ENCODE results near the gene FOXJ3.

DNA sequence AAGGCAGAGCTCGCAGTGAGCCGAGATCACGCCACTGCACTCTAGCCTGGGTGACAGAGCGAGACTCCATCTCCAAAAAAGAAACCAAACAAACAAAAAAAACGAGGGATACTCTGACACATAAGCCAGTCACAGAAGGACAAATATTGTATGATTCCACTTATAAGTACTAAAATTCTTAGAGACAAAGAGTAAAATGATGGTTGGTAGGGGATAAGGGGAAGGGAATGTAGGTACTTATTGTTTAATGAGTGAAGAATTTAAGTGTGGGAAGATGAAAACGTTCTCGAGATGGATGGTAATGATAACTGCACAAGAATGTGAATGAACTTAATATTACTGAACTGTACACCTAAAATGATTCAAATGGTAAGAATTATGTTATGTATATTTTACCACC, 103.8 kb downstream of the FOXJ3 start:
- TF ChIP-seq ELF1 (IDR thresholded peaks at IDR 0.05; ENCODE audit: borderline replicate concordance, low read depth) (no peak), CBX3 (IDR thresholded peaks at IDR 0.05; ENCODE audit: low read depth) (no peak), POLR2A (IDR thresholded peaks at IDR 0.05; ENCODE audit: borderline replicate concordance, extremely low read depth, insufficient read depth, insufficient read length) (no peak), EZH2 (IDR thresholded peaks at IDR 0.05) (no peak), EGR1 (IDR thresholded peaks at IDR 0.05; ENCODE audit: low read depth) (no peak), CEBPB (IDR thresholded peaks at IDR 0.05; ENCODE audit: low read depth) (no peak), POLR2AphosphoS5 (IDR thresholded peaks at IDR 0.05; ENCODE audit: low read depth, low read length) (no peak), YY1 (IDR thresholded peaks at IDR 0.05; ENCODE audit: extremely low read depth, insufficient replicate concordance, low read depth, low read length) (no peak), ZNF274 (IDR thresholded peaks at IDR 0.05; ENCODE audit: low read depth, low read length) (no peak), JUND (IDR thresholded peaks at IDR 0.05) (no peak)
- TF ChIP-seq, protein P1, sequence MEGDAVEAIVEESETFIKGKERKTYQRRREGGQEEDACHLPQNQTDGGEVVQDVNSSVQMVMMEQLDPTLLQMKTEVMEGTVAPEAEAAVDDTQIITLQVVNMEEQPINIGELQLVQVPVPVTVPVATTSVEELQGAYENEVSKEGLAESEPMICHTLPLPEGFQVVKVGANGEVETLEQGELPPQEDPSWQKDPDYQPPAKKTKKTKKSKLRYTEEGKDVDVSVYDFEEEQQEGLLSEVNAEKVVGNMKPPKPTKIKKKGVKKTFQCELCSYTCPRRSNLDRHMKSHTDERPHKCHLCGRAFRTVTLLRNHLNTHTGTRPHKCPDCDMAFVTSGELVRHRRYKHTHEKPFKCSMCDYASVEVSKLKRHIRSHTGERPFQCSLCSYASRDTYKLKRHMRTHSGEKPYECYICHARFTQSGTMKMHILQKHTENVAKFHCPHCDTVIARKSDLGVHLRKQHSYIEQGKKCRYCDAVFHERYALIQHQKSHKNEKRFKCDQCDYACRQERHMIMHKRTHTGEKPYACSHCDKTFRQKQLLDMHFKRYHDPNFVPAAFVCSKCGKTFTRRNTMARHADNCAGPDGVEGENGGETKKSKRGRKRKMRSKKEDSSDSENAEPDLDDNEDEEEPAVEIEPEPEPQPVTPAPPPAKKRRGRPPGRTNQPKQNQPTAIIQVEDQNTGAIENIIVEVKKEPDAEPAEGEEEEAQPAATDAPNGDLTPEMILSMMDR (IDR thresholded peaks at IDR 0.05 in 2 of 3, conservative IDR thresholded peaks at IDR 0.05 in 1 of 3; ENCODE audit: borderline replicate concordance in 1 of 3, insufficient read depth in 1 of 3, low read depth in 2 of 3, low read length in 2 of 3), result no peak
- TF ChIP-seq, protein P2, sequence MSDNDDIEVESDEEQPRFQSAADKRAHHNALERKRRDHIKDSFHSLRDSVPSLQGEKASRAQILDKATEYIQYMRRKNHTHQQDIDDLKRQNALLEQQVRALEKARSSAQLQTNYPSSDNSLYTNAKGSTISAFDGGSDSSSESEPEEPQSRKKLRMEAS (IDR thresholded peaks at IDR 0.05), result no peak
- TF ChIP-seq, protein P3, sequence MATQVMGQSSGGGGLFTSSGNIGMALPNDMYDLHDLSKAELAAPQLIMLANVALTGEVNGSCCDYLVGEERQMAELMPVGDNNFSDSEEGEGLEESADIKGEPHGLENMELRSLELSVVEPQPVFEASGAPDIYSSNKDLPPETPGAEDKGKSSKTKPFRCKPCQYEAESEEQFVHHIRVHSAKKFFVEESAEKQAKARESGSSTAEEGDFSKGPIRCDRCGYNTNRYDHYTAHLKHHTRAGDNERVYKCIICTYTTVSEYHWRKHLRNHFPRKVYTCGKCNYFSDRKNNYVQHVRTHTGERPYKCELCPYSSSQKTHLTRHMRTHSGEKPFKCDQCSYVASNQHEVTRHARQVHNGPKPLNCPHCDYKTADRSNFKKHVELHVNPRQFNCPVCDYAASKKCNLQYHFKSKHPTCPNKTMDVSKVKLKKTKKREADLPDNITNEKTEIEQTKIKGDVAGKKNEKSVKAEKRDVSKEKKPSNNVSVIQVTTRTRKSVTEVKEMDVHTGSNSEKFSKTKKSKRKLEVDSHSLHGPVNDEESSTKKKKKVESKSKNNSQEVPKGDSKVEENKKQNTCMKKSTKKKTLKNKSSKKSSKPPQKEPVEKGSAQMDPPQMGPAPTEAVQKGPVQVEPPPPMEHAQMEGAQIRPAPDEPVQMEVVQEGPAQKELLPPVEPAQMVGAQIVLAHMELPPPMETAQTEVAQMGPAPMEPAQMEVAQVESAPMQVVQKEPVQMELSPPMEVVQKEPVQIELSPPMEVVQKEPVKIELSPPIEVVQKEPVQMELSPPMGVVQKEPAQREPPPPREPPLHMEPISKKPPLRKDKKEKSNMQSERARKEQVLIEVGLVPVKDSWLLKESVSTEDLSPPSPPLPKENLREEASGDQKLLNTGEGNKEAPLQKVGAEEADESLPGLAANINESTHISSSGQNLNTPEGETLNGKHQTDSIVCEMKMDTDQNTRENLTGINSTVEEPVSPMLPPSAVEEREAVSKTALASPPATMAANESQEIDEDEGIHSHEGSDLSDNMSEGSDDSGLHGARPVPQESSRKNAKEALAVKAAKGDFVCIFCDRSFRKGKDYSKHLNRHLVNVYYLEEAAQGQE (IDR thresholded peaks at IDR 0.05; ENCODE audit: low read depth), result no peak
- TF ChIP-seq, protein P4, sequence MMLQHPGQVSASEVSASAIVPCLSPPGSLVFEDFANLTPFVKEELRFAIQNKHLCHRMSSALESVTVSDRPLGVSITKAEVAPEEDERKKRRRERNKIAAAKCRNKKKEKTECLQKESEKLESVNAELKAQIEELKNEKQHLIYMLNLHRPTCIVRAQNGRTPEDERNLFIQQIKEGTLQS (IDR thresholded peaks at IDR 0.05), result no peak
